Keratinocyte (primary cell): Measurements from ENCODE around the gene SIRT4. TPM values are rescaled to one million over a fixed set of nuclear protein-coding genes. Genes with fewer than 3 reads are reported as not detected.

Source experiments
- DNase-seq: peaks from one replicate; pipeline ENCODE4 v3.0.0-alpha.2; 2011; ENCODE audit warnings: low read depth, missing footprints, low spot score
- FAIRE-seq: peaks from 2 replicates; lab custom pipeline; 2011; peaks lifted over from hg19 to GRCh38; lab: Jason Lieb, UNC
- H2AFZ ChIP-seq: 2 replicates; pipeline ENCODE4 v1.6.0; 2012; ENCODE audit warnings: low read length, control low read depth, inconsistent platforms; ENCODE audit not compliant: control insufficient read depth
- H3K27ac ChIP-seq: 2 replicates; pipeline ENCODE4 v1.5.1; 2011; ENCODE audit warnings: low read length; ENCODE audit not compliant: control insufficient read depth, insufficient read depth
- H3K27me3 ChIP-seq: 3 replicates; pipeline ENCODE4 v1.6.0; 2011; ENCODE audit warnings: low read length; ENCODE audit not compliant: control insufficient read depth, insufficient read depth; ENCODE audit errors: extremely low read depth
- H3K36me3 ChIP-seq, 2 experiments: 2 replicates in 1 of 2; 3 replicates in 1 of 2; pipeline ENCODE4 v1.5.1; 2011; ENCODE audit warnings: low read length in 2 of 2, mild to moderate bottlenecking in 1 of 2; ENCODE audit not compliant: control insufficient read depth in 2 of 2, insufficient read depth in 2 of 2; ENCODE audit errors: extremely low read depth in 1 of 2
- H3K4me1 ChIP-seq: 3 replicates; pipeline ENCODE4 v1.5.1; 2011; ENCODE audit warnings: low read length; ENCODE audit not compliant: control insufficient read depth, insufficient read depth; ENCODE audit errors: extremely low read depth
- H3K4me2 ChIP-seq: 3 replicates; pipeline ENCODE4 v1.6.0; 2011; ENCODE audit warnings: low read depth, low read length; ENCODE audit not compliant: control insufficient read depth, insufficient read depth; ENCODE audit errors: extremely low read depth
- H3K4me3 ChIP-seq, 3 experiments: fragments of 200-600 bp in 1 of 3; sonication (generic) in 1 of 3; 2 replicates in 2 of 3; 3 replicates in 1 of 3; pipeline ENCODE4 v1.5.1; 2011 to 2016; ENCODE audit warnings: low read length in 3 of 3, mild to moderate bottlenecking in 3 of 3, control low read depth in 2 of 3, inconsistent platforms in 1 of 3, low read depth in 1 of 3, mixed read lengths in 1 of 3, mixed run types in 1 of 3, moderate library complexity in 1 of 3; ENCODE audit not compliant: control insufficient read depth in 2 of 3, insufficient read depth in 2 of 3; ENCODE audit errors: extremely low read depth in 1 of 3
- H3K79me2 ChIP-seq: 2 replicates; pipeline ENCODE4 v1.6.0; 2012; ENCODE audit warnings: low read length; ENCODE audit not compliant: control insufficient read depth, insufficient read depth
- H3K9ac ChIP-seq: 3 replicates; pipeline ENCODE4 v1.6.0; 2011; ENCODE audit warnings: low read length; ENCODE audit not compliant: control insufficient read depth, insufficient read depth; ENCODE audit errors: extremely low read depth
- H3K9me1 ChIP-seq: 3 replicates; pipeline ENCODE4 v1.6.0; 2011; ENCODE audit warnings: low read length; ENCODE audit not compliant: control insufficient read depth, insufficient read depth; ENCODE audit errors: extremely low read depth
- H3K9me3 ChIP-seq: 2 replicates; pipeline ENCODE4 v1.5.1; 2012; ENCODE audit warnings: low read depth, low read length; ENCODE audit not compliant: control insufficient read depth
- H4K20me1 ChIP-seq: 3 replicates; pipeline ENCODE4 v1.6.0; 2011; ENCODE audit warnings: low read length; ENCODE audit not compliant: control insufficient read depth, insufficient read depth; ENCODE audit errors: extremely low read depth
- CTCF ChIP-seq, 3 experiments: IDR thresholded peaks in 1 of 3; conservative IDR thresholded peaks in 1 of 3; optimal IDR thresholded peaks in 1 of 3; 2 replicates in 2 of 3; 3 replicates in 1 of 3; pipeline versions ENCODE3 to v1.5.1; 2011; ENCODE audit warnings: low read length in 3 of 3, mild to moderate bottlenecking in 3 of 3, moderate library complexity in 2 of 3, control low read depth in 1 of 3, inconsistent platforms in 1 of 3; ENCODE audit not compliant: insufficient read depth in 2 of 3; ENCODE audit errors: extremely low read depth in 1 of 3
- EZH2 ChIP-seq: IDR thresholded peaks from one replicate; pipeline ENCODE4 v1.6.1; 2012; ENCODE audit warnings: inconsistent platforms, mild to moderate bottlenecking, low read length, moderate library complexity
- dilution Hi-C: fragments of 300-500 bp; cut with MboI; formaldehyde crosslinking; loops from one replicate; pipeline ENCODE4 v1.7.0; 2020; ENCODE audit warnings: low sequenced_read_pairs; ENCODE audit not compliant: extremely low pct_ligation_motif_present
- polyA plus RNA-seq, 5 experiments: library from polyadenylated mRNA; depleted of rRNA in 3 of 5; stranded (reverse) in 3 of 5; stranded (forward) in 1 of 5; unstranded in 1 of 5; fragments of >200 nt; gene quantifications; 1 replicate in 1 of 5; 2 replicates in 3 of 5; 3 replicates in 1 of 5; pipeline versions ENCODE4 v1.2.1 to v1.2.3, GENCODE V29; 2011 to 2012; ENCODE audit warnings: missing spikeins in 2 of 5, low read depth in 1 of 5, low replicate concordance in 1 of 5

SIRT4 gene
- polyA plus RNA-seq, 1 donor (not counting 4 experiments of a cell fraction or from before 2014, with no cell fraction given) = 0.98 TPM

- H3K4me2 ChIP-seq = peak within 1 kb of the TSS; percentile 99
- H3K9me3 ChIP-seq = no peaks in the 10 kb centered on the region
- H3K4me3 ChIP-seq = peak within 1 kb of the TSS; percentile 75 to 96 (median 94)
- H2AFZ ChIP-seq = no peak within 1 kb of the TSS
- H3K9me1 ChIP-seq = peaks cover 2% of the 10 kb centered on the region
- peaks cover 46% of the 10 kb centered on the region for H3K79me2 ChIP-seq
- H4K20me1 ChIP-seq = no peaks in the 10 kb centered on the region
- H3K4me1 ChIP-seq = peaks cover 31% of the 10 kb centered on the region
- no peaks in the 10 kb centered on the region for H3K27me3 ChIP-seq
- DNase-seq (no peak), FAIRE-seq (no peak)
- peak within 1 kb of the TSS; percentile 92 for H3K27ac ChIP-seq
- dilution Hi-C loops = no loop called here
- H3K36me3 ChIP-seq = peaks cover 16 to 35% of the 10 kb centered on the region in 2 experiments
- peak within 1 kb of the TSS; percentile 95 for H3K9ac ChIP-seq
- TF ChIP-seq CTCF (optimal IDR thresholded peaks at IDR 0.05 in 1 of 3, IDR thresholded peaks at IDR 0.05 in 1 of 3, conservative IDR thresholded peaks at IDR 0.05 in 1 of 3; ENCODE audit: extremely low read depth in 1 of 3, insufficient read depth in 2 of 3, low read length in 3 of 3) = peak; percentile 54 to 84 (median 82)
- no peak for TF ChIP-seq EZH2
Measured at GRCh38 chr12:120265473-120266179, 36.5 kb upstream of the SIRT4 start, which contains the start of gene PXN. PXN (minus strand) TSS chr12:120265730; CDS start chr12:120265629, 101 bp downstream.

DNA sequence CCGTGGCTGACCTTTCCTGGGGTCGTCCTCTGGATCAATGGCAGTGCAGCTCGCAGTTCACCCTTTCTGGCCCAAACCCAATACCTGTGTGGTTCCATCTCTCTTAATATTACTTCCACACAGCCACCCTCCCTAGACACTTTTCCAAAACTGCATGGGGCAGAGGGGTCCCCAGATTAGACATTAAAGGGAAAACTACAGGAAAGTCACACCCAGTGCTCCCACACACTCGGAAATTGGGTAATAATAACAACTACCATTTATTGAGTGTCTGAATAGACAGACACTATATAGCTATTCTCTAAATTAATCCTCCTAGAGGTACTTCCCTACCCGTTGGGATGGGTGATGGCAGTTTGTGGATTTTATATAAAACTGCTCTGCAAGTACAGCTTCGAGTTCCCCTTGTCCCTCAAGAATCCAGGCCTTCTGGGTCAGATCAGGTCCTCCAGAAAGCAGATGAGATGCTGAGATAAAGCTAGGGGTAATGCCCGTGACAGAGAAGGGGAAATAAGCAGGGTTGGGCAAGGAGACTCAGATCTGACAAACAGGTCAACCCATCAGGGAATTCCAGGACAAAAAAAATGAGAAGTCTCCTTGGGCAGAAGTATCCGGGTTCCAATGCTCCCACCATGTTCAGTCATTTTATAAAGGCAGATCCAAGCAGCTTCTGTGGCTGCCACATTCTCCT, 35.8 kb upstream of the SIRT4 start:
- H3K9me1 ChIP-seq = peaks cover 2% of the 10 kb centered on the region
- dilution Hi-C loops = no loop called here
- H3K4me2 ChIP-seq = peak overlapping the region; percentile 17

More for the DNA sequence above, 35.8 kb upstream of the SIRT4 start:
- Histone ChIP-seq H4K20me1 (no peaks in the 10 kb centered on the region), H3K9me3 (no peaks in the 10 kb centered on the region), H3K27me3 (no peaks in the 10 kb centered on the region), H3K4me3 (no peak overlapping the region), H3K27ac (no peak overlapping the region), H2AFZ (no peak overlapping the region), H3K79me2 (peaks cover 39% of the 10 kb centered on the region), H3K9ac (no peak overlapping the region), H3K36me3 (peaks cover 15 to 28% of the 10 kb centered on the region in 2 experiments), H3K4me1 (peaks cover 24% of the 10 kb centered on the region)
- no peak for DNase-seq
- TF ChIP-seq CTCF (optimal IDR thresholded peaks at IDR 0.05 in 1 of 3, IDR thresholded peaks at IDR 0.05 in 1 of 3, conservative IDR thresholded peaks at IDR 0.05 in 1 of 3; ENCODE audit: extremely low read depth in 1 of 3, insufficient read depth in 2 of 3, low read length in 3 of 3) = peak in 1 of 3 experiments; percentile 5
- TF ChIP-seq EZH2 = no peak
- no peak for FAIRE-seq
